ENCODE results near the gene TECPR2. TPM values are rescaled to one million over a fixed set of nuclear protein-coding genes. Genes with fewer than 3 reads are reported as not detected.

The TECPR2 gene
- total and polyA plus RNA-seq, 2 of the 13 experiments (the other 11 are each of a cell fraction or from before 2014, with no cell fraction given) = 3.5 to 5.7 TPM

- TF ChIP-seq ZNF18 (CRISPR knock-in tag; IDR thresholded peaks at IDR 0.05; ENCODE audit: insufficient replicate concordance) = peak; percentile 96
- no peak for TF ChIP-seq GPN1 (CRISPR knock-in tag; IDR thresholded peaks at IDR 0.05; ENCODE audit: borderline replicate concordance)
- TF ChIP-seq KMT2A (CRISPR knock-in tag; IDR thresholded peaks at IDR 0.05) = no peak
- no peak; the same call in 1 of the 2 replicates for TF ChIP-seq ZNF556 (CRISPR knock-in tag; IDR thresholded peaks at IDR 0.05; ENCODE audit: borderline replicate concordance)
- TF ChIP-seq SP2 (CRISPR knock-in tag; IDR thresholded peaks at IDR 0.05) = peak; percentile 51
- TF ChIP-seq AHDC1 (CRISPR knock-in tag; IDR thresholded peaks at IDR 0.05; ENCODE audit: borderline replicate concordance) = 0 out of 2 replicates have a peak, but pooled peaks have one; percentile 46
- TF ChIP-seq ZBTB7B (CRISPR knock-in tag; IDR thresholded peaks at IDR 0.05) = peak; percentile 62; the same call in 1 of the 2 replicates
- TF ChIP-seq ZNF619 (CRISPR knock-in tag; IDR thresholded peaks at IDR 0.05) = no peak
- no peak for TF ChIP-seq ZNF724P (CRISPR knock-in tag; IDR thresholded peaks at IDR 0.05; ENCODE audit: borderline replicate concordance)
- no peak for TF ChIP-seq EEA1 (CRISPR knock-in tag; IDR thresholded peaks at IDR 0.05; ENCODE audit: borderline replicate concordance)
- no peak for TF ChIP-seq HDAC6 (IDR thresholded peaks at IDR 0.05; ENCODE audit: low read depth, low read length)
- peak in 1 of 2 experiments; percentile 30; a peak in 1 of 4 replicates for TF ChIP-seq EP300 (IDR thresholded peaks at IDR 0.05; ENCODE audit: low read depth in 2 of 2, low read length in 2 of 2)
- TF ChIP-seq EP300 (CRISPR knock-in tag; IDR thresholded peaks at IDR 0.05; ENCODE audit: borderline replicate concordance) = no peak
- 0 out of 2 replicates have a peak, but pooled peaks have one; percentile 66 for TF ChIP-seq ZNF773 (CRISPR knock-in tag; IDR thresholded peaks at IDR 0.05; ENCODE audit: borderline replicate concordance)
- TF ChIP-seq KDM2A (CRISPR knock-in tag; IDR thresholded peaks at IDR 0.05; ENCODE audit: borderline replicate concordance, low read depth) = peak; percentile 61
- TF ChIP-seq NBN (conservative IDR thresholded peaks at IDR 0.05) = no peak
- no peak; the same call in 1 of the 2 replicates for TF ChIP-seq MAX (IDR thresholded peaks at IDR 0.05)
- TF ChIP-seq ZNF674 (CRISPR knock-in tag; IDR thresholded peaks at IDR 0.05; ENCODE audit: low read depth) = no peak
- no peak; the same call in 1 of the 2 replicates for TF ChIP-seq ZNF784 (CRISPR knock-in tag; IDR thresholded peaks at IDR 0.05; ENCODE audit: borderline replicate concordance)
- peak; percentile 36; the same call in 1 of the 2 replicates for TF ChIP-seq ELF3 (CRISPR knock-in tag; IDR thresholded peaks at IDR 0.05)
Measured at GRCh38 chr14:102538602-102539543, 176.1 kb downstream of the TECPR2 start (continued).
